Left ventricle myocardium inferior (tissue), 1 donor: Measurements from ENCODE around the gene EFEMP2. TPM values are rescaled to one million over a fixed set of nuclear protein-coding genes. Genes with fewer than 3 reads are reported as not detected.

ENCODE experiments used
- DNase-seq: peaks from one replicate; pipeline ENCODE4 v3.0.0-alpha.2; 2020
- H3K27ac ChIP-seq: fragments of 200-600 bp; replicated peaks from 2 replicates; pipeline ENCODE4 v1.8.0; 2021
- H3K27me3 ChIP-seq: fragments of 200-600 bp; 2 replicates; pipeline ENCODE4 v1.8.0; 2021; ENCODE audit warnings: low read depth
- H3K36me3 ChIP-seq: fragments of 200-600 bp; 2 replicates; pipeline ENCODE4 v1.8.0; 2021
- H3K4me1 ChIP-seq: fragments of 200-600 bp; 2 replicates; pipeline ENCODE4 v1.8.0; 2021
- H3K4me3 ChIP-seq: fragments of 200-600 bp; 2 replicates; pipeline ENCODE4 v1.8.0; 2021; ENCODE audit warnings: mild to moderate bottlenecking, moderate library complexity
- H3K9me3 ChIP-seq: fragments of 200-600 bp; replicated peaks from 2 replicates; pipeline ENCODE4 v1.8.0; 2021
- intact Hi-C: fragments of 100-400 bp; cut with micrococcal nuclease; formaldehyde crosslinking; loops from one replicate; pipeline ENCODE4 v1.11.0; 2022
- long read RNA-seq: library from polyadenylated mRNA; unstranded; transcript quantifications from one replicate; pipeline ENCODE4 v2.0.0, GENCODE V29; 2021
- total RNA-seq: library from RNA; stranded (reverse); fragmentation: NEBNext Ultra II Directional; extraction: Animal tissue kit (Norgen Biotek cat#: 25700); gene quantifications from one replicate; pipeline ENCODE4 v1.2.1, GENCODE V29; 2021
- TF ChIP-seq, protein P1 (sequence below): fragments of 200-600 bp; IDR thresholded peaks from 2 replicates; pipeline ENCODE4 v1.8.0; 2021; ENCODE audit warnings: antibody characterized with exemption, mild to moderate bottlenecking, borderline replicate concordance
- donor health status: DM: no; HTN: yes; CAD: no; lungs with severe emphysema.

Gene EFEMP2
- total RNA-seq: 85.1 TPM
- long read RNA-seq, transcript EFEMP2-201 (11 exons, 2,034 nt): major isoform, 99 of 237 reads
- long read RNA-seq, transcript EFEMP2-217 (12 exons, 1,813 nt): minor isoform, 17 of 237 reads
- long read RNA-seq, partial matches to known transcripts: 66 of 237 reads
- long read RNA-seq, other reads (novel, unspliced or antisense): 53 of 237 reads

- peak within 1 kb of the TSS; percentile 76 for H3K4me3 ChIP-seq
- H3K27ac ChIP-seq: peak within 1 kb of the TSS; percentile 98
- H3K36me3 ChIP-seq: peaks cover 17% of the 10 kb centered on the region
- TF ChIP-seq, protein P1, sequence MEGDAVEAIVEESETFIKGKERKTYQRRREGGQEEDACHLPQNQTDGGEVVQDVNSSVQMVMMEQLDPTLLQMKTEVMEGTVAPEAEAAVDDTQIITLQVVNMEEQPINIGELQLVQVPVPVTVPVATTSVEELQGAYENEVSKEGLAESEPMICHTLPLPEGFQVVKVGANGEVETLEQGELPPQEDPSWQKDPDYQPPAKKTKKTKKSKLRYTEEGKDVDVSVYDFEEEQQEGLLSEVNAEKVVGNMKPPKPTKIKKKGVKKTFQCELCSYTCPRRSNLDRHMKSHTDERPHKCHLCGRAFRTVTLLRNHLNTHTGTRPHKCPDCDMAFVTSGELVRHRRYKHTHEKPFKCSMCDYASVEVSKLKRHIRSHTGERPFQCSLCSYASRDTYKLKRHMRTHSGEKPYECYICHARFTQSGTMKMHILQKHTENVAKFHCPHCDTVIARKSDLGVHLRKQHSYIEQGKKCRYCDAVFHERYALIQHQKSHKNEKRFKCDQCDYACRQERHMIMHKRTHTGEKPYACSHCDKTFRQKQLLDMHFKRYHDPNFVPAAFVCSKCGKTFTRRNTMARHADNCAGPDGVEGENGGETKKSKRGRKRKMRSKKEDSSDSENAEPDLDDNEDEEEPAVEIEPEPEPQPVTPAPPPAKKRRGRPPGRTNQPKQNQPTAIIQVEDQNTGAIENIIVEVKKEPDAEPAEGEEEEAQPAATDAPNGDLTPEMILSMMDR: no peak
- H3K27me3 ChIP-seq: no peaks in the 10 kb centered on the region
- no peaks in the 10 kb centered on the region for H3K9me3 ChIP-seq
- H3K4me1 ChIP-seq: peaks cover 48% of the 10 kb centered on the region
- peak; percentile 61 for DNase-seq
- intact Hi-C loops: no loop called here
These were observed at the start of gene EFEMP2 for GRCh38 chr11:65872586-65873317. Gene EFEMP2 (minus strand): TSS chr11:65872800. CDS start chr11:65872354, 446 bp downstream.

GRCh38 chr11:65921876-65922275 is 49.3 kb upstream of the EFEMP2 start:
- no peaks in the 10 kb centered on the region for H3K9me3 ChIP-seq
- peaks cover 38% of the 10 kb centered on the region for H3K4me1 ChIP-seq
- no peak overlapping the region for H3K4me3 ChIP-seq
- peaks cover 32% of the 10 kb centered on the region for H3K36me3 ChIP-seq
- TF ChIP-seq, protein P1: no peak
- intact Hi-C loops: no loop called here
- no peak overlapping the region for H3K27ac ChIP-seq
- no peak for DNase-seq
- no peaks in the 10 kb centered on the region for H3K27me3 ChIP-seq

GRCh38 chr11:65921033-65921555 is 48.5 kb upstream of the EFEMP2 start:
- H3K4me1 ChIP-seq: peaks cover 46% of the 10 kb centered on the region
- intact Hi-C loops: no loop called here
- no peaks in the 10 kb centered on the region for H3K9me3 ChIP-seq
- TF ChIP-seq, protein P1: no peak
- peak overlapping the region; percentile 100 for H3K4me3 ChIP-seq
- peaks cover 32% of the 10 kb centered on the region for H3K36me3 ChIP-seq
- DNase-seq: no peak
- no peaks in the 10 kb centered on the region for H3K27me3 ChIP-seq
- H3K27ac ChIP-seq: no peak overlapping the region

- intact Hi-C loops: no loop called here
- Histone ChIP-seq H3K9me3 (no peaks in the 10 kb centered on the region), H3K4me1 (peaks cover 53% of the 10 kb centered on the region), H3K4me3 (peak overlapping the region; percentile 100), H3K36me3 (peaks cover 32% of the 10 kb centered on the region), H3K27me3 (no peaks in the 10 kb centered on the region), H3K27ac (peak overlapping the region; percentile 88)
- TF ChIP-seq, protein P1: no peak
- peak; percentile 24 for DNase-seq
These were observed 47.8 kb upstream of the EFEMP2 start for GRCh38 chr11:65920372-65920802.

- Histone ChIP-seq H3K4me3 (peak overlapping the region; percentile 100), H3K36me3 (peaks cover 32% of the 10 kb centered on the region), H3K9me3 (no peaks in the 10 kb centered on the region), H3K27ac (peak overlapping the region; percentile 88), H3K27me3 (no peaks in the 10 kb centered on the region), H3K4me1 (peaks cover 59% of the 10 kb centered on the region)
- TF ChIP-seq, protein P1: no peak
- DNase-seq: no peak
- intact Hi-C loops: no loop called here
These were observed 47.2 kb upstream of the EFEMP2 start for GRCh38 chr11:65919573-65920371.
